Activated CD4-positive, alpha-beta T cell treated with anti-CD3 and anti-CD28 coated beads, Interleukin-2, amount 50 U/mL, for 24 hours (primary cell): ENCODE results near the gene CCDC34.
"Not testable (repeated sequence)": the region's sequence is repeated elsewhere in the genome, so short reads cannot be mapped to it uniquely, and the experiment has no call there.

ENCODE experiments used
- DNase-seq, 2 donors: peaks; one replicate each; pipeline ENCODE4 v3.0.0-alpha.2; 2020; ENCODE audit warnings: low read depth in 1 of 2, low spot score in 1 of 2

Gene CCDC34

GRCh38 chr11:27363576-27364117, 632 bp upstream of the CCDC34 start:
- DNase-seq, result no peak

GRCh38 chr11:27361649-27362431, 1.2 kb downstream of the CCDC34 start:
- no peak for DNase-seq

GRCh38 chr11:27358296-27358695, 4.7 kb downstream of the CCDC34 start:
- DNase-seq, result no peak

GRCh38 chr11:27357250-27357649, 5.8 kb downstream of the CCDC34 start:
- no peak for DNase-seq

- no peak for DNase-seq
Measured at GRCh38 chr11:27356624-27357222, 6.3 kb downstream of the CCDC34 start.

- DNase-seq, result no peak
Measured at GRCh38 chr11:27355575-27356104, 7.4 kb downstream of the CCDC34 start.

GRCh38 chr11:27354359-27354965, 8.6 kb downstream of the CCDC34 start:
- no peak for DNase-seq

GRCh38 chr11:27353593-27354358, 9.2 kb downstream of the CCDC34 start:
- no peak for DNase-seq

GRCh38 chr11:27352781-27353180, 10.2 kb downstream of the CCDC34 start:
- DNase-seq, result no peak

GRCh38 chr11:27350511-27350910, 12.5 kb downstream of the CCDC34 start:
- DNase-seq, result no peak

- DNase-seq, result no peak
Measured at GRCh38 chr11:27349919-27350318, 13.1 kb downstream of the CCDC34 start.

GRCh38 chr11:27348340-27348873, 14.6 kb downstream of the CCDC34 start:
- DNase-seq, result no peak

GRCh38 chr11:27347359-27348339, 15.4 kb downstream of the CCDC34 start:
- no peak for DNase-seq

GRCh38 chr11:27339941-27340340, 23.1 kb downstream of the CCDC34 start:
- no peak for DNase-seq

GRCh38 chr11:27334764-27335163, 28.3 kb downstream of the CCDC34 start:
- not testable (repeated sequence) for DNase-seq

GRCh38 chr11:27331981-27332380, 31.0 kb downstream of the CCDC34 start:
- no peak for DNase-seq

GRCh38 chr11:27330633-27331270, 32.3 kb downstream of the CCDC34 start:
- no peak for DNase-seq

GRCh38 chr11:27329867-27330632, 33.0 kb downstream of the CCDC34 start:
- DNase-seq, result no peak
